ENCODE data around the gene SLC25A45.

DNA sequence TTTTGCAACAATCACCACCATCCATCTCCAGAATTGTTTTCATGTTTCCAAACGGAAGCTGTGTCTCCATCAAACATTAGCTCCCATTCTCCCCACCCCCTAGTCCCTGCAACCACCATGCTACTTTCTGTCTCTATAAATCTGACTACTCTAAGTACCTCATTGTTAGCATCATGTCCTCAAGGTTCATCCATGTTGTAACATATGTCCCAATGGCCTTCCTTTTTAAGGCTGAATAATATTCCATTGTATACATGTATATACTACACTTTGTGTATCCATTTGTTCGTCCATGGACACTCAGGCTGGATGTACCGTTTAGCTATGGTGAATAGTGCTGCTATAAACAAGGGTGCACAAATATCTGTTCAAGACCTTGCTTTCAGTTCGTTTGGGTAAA is 57.0 kb downstream of the SLC25A45 start:
- TF ChIP-seq, protein P1, sequence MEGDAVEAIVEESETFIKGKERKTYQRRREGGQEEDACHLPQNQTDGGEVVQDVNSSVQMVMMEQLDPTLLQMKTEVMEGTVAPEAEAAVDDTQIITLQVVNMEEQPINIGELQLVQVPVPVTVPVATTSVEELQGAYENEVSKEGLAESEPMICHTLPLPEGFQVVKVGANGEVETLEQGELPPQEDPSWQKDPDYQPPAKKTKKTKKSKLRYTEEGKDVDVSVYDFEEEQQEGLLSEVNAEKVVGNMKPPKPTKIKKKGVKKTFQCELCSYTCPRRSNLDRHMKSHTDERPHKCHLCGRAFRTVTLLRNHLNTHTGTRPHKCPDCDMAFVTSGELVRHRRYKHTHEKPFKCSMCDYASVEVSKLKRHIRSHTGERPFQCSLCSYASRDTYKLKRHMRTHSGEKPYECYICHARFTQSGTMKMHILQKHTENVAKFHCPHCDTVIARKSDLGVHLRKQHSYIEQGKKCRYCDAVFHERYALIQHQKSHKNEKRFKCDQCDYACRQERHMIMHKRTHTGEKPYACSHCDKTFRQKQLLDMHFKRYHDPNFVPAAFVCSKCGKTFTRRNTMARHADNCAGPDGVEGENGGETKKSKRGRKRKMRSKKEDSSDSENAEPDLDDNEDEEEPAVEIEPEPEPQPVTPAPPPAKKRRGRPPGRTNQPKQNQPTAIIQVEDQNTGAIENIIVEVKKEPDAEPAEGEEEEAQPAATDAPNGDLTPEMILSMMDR (IDR thresholded peaks at IDR 0.05): no peak
- TF ChIP-seq POLR2A (IDR thresholded peaks at IDR 0.05; ENCODE audit: low read length) (no peak), HDAC2 (IDR thresholded peaks at IDR 0.05) (no peak), BHLHE40 (IDR thresholded peaks at IDR 0.05; ENCODE audit: low read depth, low read length) (no peak), SMC3 (IDR thresholded peaks at IDR 0.05) (no peak), JUN (IDR thresholded peaks at IDR 0.05) (no peak)
- TF ChIP-seq, protein P2, sequence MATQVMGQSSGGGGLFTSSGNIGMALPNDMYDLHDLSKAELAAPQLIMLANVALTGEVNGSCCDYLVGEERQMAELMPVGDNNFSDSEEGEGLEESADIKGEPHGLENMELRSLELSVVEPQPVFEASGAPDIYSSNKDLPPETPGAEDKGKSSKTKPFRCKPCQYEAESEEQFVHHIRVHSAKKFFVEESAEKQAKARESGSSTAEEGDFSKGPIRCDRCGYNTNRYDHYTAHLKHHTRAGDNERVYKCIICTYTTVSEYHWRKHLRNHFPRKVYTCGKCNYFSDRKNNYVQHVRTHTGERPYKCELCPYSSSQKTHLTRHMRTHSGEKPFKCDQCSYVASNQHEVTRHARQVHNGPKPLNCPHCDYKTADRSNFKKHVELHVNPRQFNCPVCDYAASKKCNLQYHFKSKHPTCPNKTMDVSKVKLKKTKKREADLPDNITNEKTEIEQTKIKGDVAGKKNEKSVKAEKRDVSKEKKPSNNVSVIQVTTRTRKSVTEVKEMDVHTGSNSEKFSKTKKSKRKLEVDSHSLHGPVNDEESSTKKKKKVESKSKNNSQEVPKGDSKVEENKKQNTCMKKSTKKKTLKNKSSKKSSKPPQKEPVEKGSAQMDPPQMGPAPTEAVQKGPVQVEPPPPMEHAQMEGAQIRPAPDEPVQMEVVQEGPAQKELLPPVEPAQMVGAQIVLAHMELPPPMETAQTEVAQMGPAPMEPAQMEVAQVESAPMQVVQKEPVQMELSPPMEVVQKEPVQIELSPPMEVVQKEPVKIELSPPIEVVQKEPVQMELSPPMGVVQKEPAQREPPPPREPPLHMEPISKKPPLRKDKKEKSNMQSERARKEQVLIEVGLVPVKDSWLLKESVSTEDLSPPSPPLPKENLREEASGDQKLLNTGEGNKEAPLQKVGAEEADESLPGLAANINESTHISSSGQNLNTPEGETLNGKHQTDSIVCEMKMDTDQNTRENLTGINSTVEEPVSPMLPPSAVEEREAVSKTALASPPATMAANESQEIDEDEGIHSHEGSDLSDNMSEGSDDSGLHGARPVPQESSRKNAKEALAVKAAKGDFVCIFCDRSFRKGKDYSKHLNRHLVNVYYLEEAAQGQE (IDR thresholded peaks at IDR 0.05): no peak
- TF ChIP-seq, protein P3, sequence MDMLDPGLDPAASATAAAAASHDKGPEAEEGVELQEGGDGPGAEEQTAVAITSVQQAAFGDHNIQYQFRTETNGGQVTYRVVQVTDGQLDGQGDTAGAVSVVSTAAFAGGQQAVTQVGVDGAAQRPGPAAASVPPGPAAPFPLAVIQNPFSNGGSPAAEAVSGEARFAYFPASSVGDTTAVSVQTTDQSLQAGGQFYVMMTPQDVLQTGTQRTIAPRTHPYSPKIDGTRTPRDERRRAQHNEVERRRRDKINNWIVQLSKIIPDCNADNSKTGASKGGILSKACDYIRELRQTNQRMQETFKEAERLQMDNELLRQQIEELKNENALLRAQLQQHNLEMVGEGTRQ (IDR thresholded peaks at IDR 0.05): no peak

Measured in A549 (cell line).